OCI-LY7 (cell line): ENCODE results near the gene ARHGEF39.

Experiments used
- CTCF ChIP-seq: fragments of 200-600 bp; sonication (generic); conservative IDR thresholded peaks from 2 replicates; pipeline ENCODE4 v1.5.1; 2014; ENCODE audit warnings: mild to moderate bottlenecking, antibody characterized with exemption, low read length, moderate library complexity, mixed read lengths
- EZH2phosphoT487 ChIP-seq: fragments of 200-600 bp; sonication (generic); IDR thresholded peaks from 2 replicates; pipeline ENCODE4 v1.6.1; 2018; ENCODE audit warnings: low read depth, borderline replicate concordance, mild to moderate bottlenecking, mixed run types, antibody characterized with exemption, low read length, moderate library complexity, mixed read lengths

GRCh38 chr9:35660966-35661415 is 4.0 kb downstream of the ARHGEF39 start:
- TF ChIP-seq CTCF = peak; percentile 61
- TF ChIP-seq EZH2phosphoT487 = no peak
